K562 (cell line): ENCODE measurements around the gene VWA7. TPM values are rescaled to one million over a fixed set of nuclear protein-coding genes. Genes with fewer than 3 reads are reported as not detected.

Experiments
- ATAC-seq: fragments of 200-7000 bp; cut with Tn5 transposase; 3 replicates; pipeline ENCODE4 v1.9.1; 2020; ENCODE audit warnings: moderate library complexity
- BruUV-seq: library from RNA; stranded (reverse); fragments of 400-500 nt; replicated peaks from 2 replicates; lab custom pipeline; 2021; lab: Mats Ljungman, UMichigan
- CTCF ChIA-PET: fragments of 300-600 bp; formaldehyde crosslinking; extraction: SDS; loops from one replicate; lab custom pipeline; 2021; ENCODE audit warnings: low intra/inter-chr PET ratio; lab: Yijun Ruan, JAX
- POLR2A ChIA-PET: fragments of 300-600, 350-650 bp; sonication (Branson Sonifier 250); formaldehyde crosslinking; extraction: SDS; loops from one replicate; lab custom pipeline; 2021; ENCODE audit warnings: antibody characterized with exemption, inconsistent platforms; lab: Yijun Ruan, JAX
- DNase-seq, 4 experiments: peaks; one replicate each; pipeline versions ENCODE4 v3.0.0 to v3.0.0-alpha.2; 2011 to 2018; ENCODE audit warnings: low spot score in 3 of 4, mixed read lengths in 3 of 4; ENCODE audit errors: extremely low read depth in 1 of 4
- FAIRE-seq: peaks from 2 replicates; lab custom pipeline; 2011; peaks lifted over from hg19 to GRCh38; lab: Jason Lieb, UNC
- H2AFZ ChIP-seq: 2 replicates; pipeline ENCODE4 v1.6.0; 2011; ENCODE audit warnings: low read depth, low read length, control low read depth, inconsistent platforms
- H3K27ac ChIP-seq: fragments of 200-600 bp; 3 replicates; pipeline ENCODE4 v1.8.0; 2011; ENCODE audit warnings: low read depth, mild to moderate bottlenecking, control low read depth, inconsistent platforms, low read length, moderate library complexity, mixed read lengths; ENCODE audit errors: extremely low read depth
- H3K27me3 ChIP-seq, 2 experiments: fragments of 300-600 bp in 1 of 2; 2 replicates in 1 of 2; 3 replicates in 1 of 2; pipeline versions ENCODE4 v1.6.0 to v1.8.0; 2011; ENCODE audit warnings: inconsistent platforms in 2 of 2, low read length in 2 of 2, mild to moderate bottlenecking in 1 of 2, mixed read lengths in 1 of 2, moderate library complexity in 1 of 2; ENCODE audit not compliant: control insufficient read depth in 2 of 2, insufficient read depth in 2 of 2
- H3K36me3 ChIP-seq: fragments of 300-600 bp; 3 replicates; pipeline ENCODE4 v1.8.0; 2011; ENCODE audit warnings: mild to moderate bottlenecking, low read length, inconsistent platforms; ENCODE audit not compliant: control insufficient read depth, insufficient read depth
- H3K4me1 ChIP-seq, 2 experiments: fragments of 200-600 bp in 1 of 2; replicated peaks in 1 of 2; 2 replicates in 1 of 2; 3 replicates in 1 of 2; pipeline versions ENCODE4 v1.5.1 to v1.8.0; 2011; ENCODE audit warnings: inconsistent platforms in 2 of 2, low read length in 2 of 2, mild to moderate bottlenecking in 1 of 2, mixed read lengths in 1 of 2, moderate library complexity in 1 of 2; ENCODE audit not compliant: control insufficient read depth in 2 of 2, insufficient read depth in 2 of 2
- H3K4me2 ChIP-seq: 2 replicates; pipeline ENCODE4 v1.6.1; 2011; ENCODE audit warnings: low read length, control low read depth, inconsistent platforms, mixed read lengths; ENCODE audit not compliant: insufficient read depth
- H3K4me3 ChIP-seq: fragments of 200-600 bp; sonication (generic), shearing (Covaris generic); 2 replicates; pipeline ENCODE4 v1.5.1; 2016; ENCODE audit warnings: control low read depth, inconsistent platforms
- H3K79me2 ChIP-seq: fragments of 200-600 bp; 3 replicates; pipeline ENCODE4 v1.8.0; 2011; ENCODE audit warnings: low read length, inconsistent platforms; ENCODE audit not compliant: control insufficient read depth, insufficient read depth
- H3K9ac ChIP-seq, 2 experiments: 2 replicates each; pipeline versions ENCODE4 v1.6.0 to v1.6.1; 2011; ENCODE audit warnings: low read depth in 2 of 2, low read length in 2 of 2, control low read depth in 1 of 2, inconsistent platforms in 1 of 2, mild to moderate bottlenecking in 1 of 2, mixed read lengths in 1 of 2; ENCODE audit not compliant: insufficient read depth in 1 of 2
- H3K9me1 ChIP-seq: one replicate; pipeline ENCODE4 v1.6.0; 2011; ENCODE audit warnings: inconsistent platforms, mild to moderate bottlenecking, low read length, moderate library complexity; ENCODE audit not compliant: control insufficient read depth, insufficient read depth
- H3K9me3 ChIP-seq: replicated peaks from 2 replicates; pipeline ENCODE4 v1.5.1; 2011; ENCODE audit warnings: low read depth, low read length, inconsistent platforms; ENCODE audit not compliant: control insufficient read depth, insufficient read depth
- H4K20me1 ChIP-seq: replicated peaks from 2 replicates; pipeline ENCODE4 v1.6.1; 2011; ENCODE audit warnings: low read length, inconsistent platforms, mixed read lengths; ENCODE audit not compliant: control insufficient read depth, insufficient read depth
- KAT8 ChIP-seq: fragments of 450-650 bp; IDR thresholded peaks from 2 replicates; pipeline ENCODE4 v1.6.1; 2016; ENCODE audit warnings: low read depth, mild to moderate bottlenecking
- MAZ ChIP-seq, 2 experiments: fragments of 450-650 bp in 1 of 2; sonication (generic) in 1 of 2; formaldehyde crosslinking; IDR thresholded peaks in 1 of 2; conservative IDR thresholded peaks in 1 of 2; 2 replicates each; pipeline versions ENCODE4 v1.4.0 to v1.5.0; 2020; ENCODE audit warnings: mild to moderate bottlenecking in 1 of 2, missing genetic modification reagents in 1 of 2
- MCM5 ChIP-seq: fragments of 450-650 bp; IDR thresholded peaks from 2 replicates; pipeline ENCODE4 v1.6.1; 2016; ENCODE audit warnings: low read depth
- MIER1 ChIP-seq: fragments of 450-650 bp; IDR thresholded peaks from 2 replicates; pipeline ENCODE4 v1.6.1; 2016; ENCODE audit warnings: antibody characterized with exemption, mild to moderate bottlenecking, low read depth
- MYNN ChIP-seq, 2 experiments: sonication (generic); formaldehyde crosslinking in 1 of 2; IDR thresholded peaks; 2 replicates each; pipeline versions ENCODE4 v1.5.0 to v1.6.1; 2016 to 2020; ENCODE audit warnings: antibody characterized with exemption in 1 of 2, missing genetic modification reagents in 1 of 2
- OTX1 ChIP-seq: fragments of 450-650 bp; formaldehyde crosslinking; IDR thresholded peaks from 2 replicates; pipeline ENCODE4 v1.4.0; 2022; ENCODE audit warnings: mild to moderate bottlenecking
- RB1 ChIP-seq: fragments of 450-650 bp; IDR thresholded peaks from 2 replicates; pipeline ENCODE4 v1.6.1; 2017; ENCODE audit warnings: low read depth, mild to moderate bottlenecking
- RUNX1 ChIP-seq: sonication (generic); IDR thresholded peaks from 2 replicates; pipeline ENCODE4 v1.6.1; 2016; ENCODE audit warnings: antibody characterized with exemption, low read depth
- SMARCC2 ChIP-seq: fragments of 450-650 bp; IDR thresholded peaks from 2 replicates; pipeline ENCODE4 v1.6.1; 2017; ENCODE audit warnings: antibody characterized with exemption, moderate library complexity, mild to moderate bottlenecking, low read depth
- TCF7 ChIP-seq: sonication (generic); IDR thresholded peaks from 2 replicates; pipeline ENCODE4 v1.6.1; 2016; ENCODE audit warnings: antibody characterized with exemption, borderline replicate concordance
- TEAD4 ChIP-seq, 2 experiments: sonication (generic) in 1 of 2; formaldehyde crosslinking in 1 of 2; IDR thresholded peaks; 2 replicates each; pipeline versions ENCODE4 v1.6.1 to v1.8.0; 2012 to 2022; ENCODE audit warnings: borderline replicate concordance in 1 of 2, inconsistent platforms in 1 of 2, low read length in 1 of 2, mild to moderate bottlenecking in 1 of 2, missing genetic modification reagents in 1 of 2
- XRCC4 ChIP-seq: IDR thresholded peaks from one replicate; pipeline ENCODE4 v1.6.1; 2011; ENCODE audit not compliant: insufficient read depth, insufficient read length; ENCODE audit errors: extremely low read depth
- ZFX ChIP-seq: sonication (generic); formaldehyde crosslinking; IDR thresholded peaks from 2 replicates; pipeline ENCODE4 v1.8.0; 2022; ENCODE audit warnings: mild to moderate bottlenecking, missing genetic modification reagents, moderate library complexity
- ZNF217 ChIP-seq: sonication (generic); formaldehyde crosslinking; IDR thresholded peaks from 2 replicates; pipeline ENCODE4 v1.8.0; 2022; ENCODE audit warnings: mild to moderate bottlenecking, missing genetic modification reagents
- ZNF263 ChIP-seq: sonication (generic); formaldehyde crosslinking; IDR thresholded peaks from 2 replicates; pipeline ENCODE4 v1.8.0; 2022; ENCODE audit warnings: mild to moderate bottlenecking, missing genetic modification reagents, borderline replicate concordance
- ZNF3 ChIP-seq: fragments of 250-450 bp; sonication (Bioruptor Pico); IDR thresholded peaks from 2 replicates; pipeline ENCODE4 v1.5.0; 2021; ENCODE audit warnings: mild to moderate bottlenecking, moderate library complexity
- ZNF584 ChIP-seq: fragments of 200-800 bp; sonication (Bioruptor generic); IDR thresholded peaks from 2 replicates; pipeline ENCODE4 v1.6.1; 2016; ENCODE audit warnings: low read depth, mild to moderate bottlenecking, missing genetic modification characterization, missing compliant biosample characterization
- ZNF780A ChIP-seq: fragments of 250-450 bp; sonication (Bioruptor Pico); IDR thresholded peaks from 2 replicates; pipeline ENCODE4 v1.5.0; 2021; ENCODE audit warnings: mild to moderate bottlenecking
- WGBS: fragments of 100-300 bp; shearing (Covaris generic); methylation state at CpG from one replicate; pipeline ENCODE4 v1.1.6; 2016; ENCODE audit warnings: low coverage, mixed read lengths; ENCODE audit not compliant: insufficient coverage; ENCODE audit errors: missing lambda C conversion rate; 5-methylcytosine and 5-hydroxymethylcytosine counted together
- in situ Hi-C: fragments of 300-500 bp; cut with MboI; formaldehyde crosslinking; loops from 4 replicates; pipeline ENCODE4 v1.15.0; 2018; ENCODE audit warnings: inconsistent platforms, mixed read lengths
- intact Hi-C: fragments of 100-400 bp; cut with micrococcal nuclease; formaldehyde crosslinking; loops from 2 replicates; pipeline ENCODE4 v1.14.2; 2022
- polyA plus RNA-seq, 8 experiments: library from polyadenylated mRNA; depleted of rRNA in 4 of 8; stranded (reverse) in 5 of 8; unstranded in 3 of 8; fragments of >200 nt; fragmentation: Nextera tagmentation in 2 of 8; fragmentation: Illumina TruSeq in 1 of 8; extraction: Ambion mirVana in 2 of 8; extraction: Trizol in 1 of 8; gene quantifications; 2 replicates each; pipeline versions ENCODE4 v1.2.1 to v1.2.3, GENCODE V29; 2011 to 2014; ENCODE audit warnings: inconsistent platforms in 1 of 8, missing spikeins in 1 of 8
- total RNA-seq, 7 experiments: library from RNA; depleted of rRNA in 6 of 7; stranded (reverse); fragments of >200 nt in 6 of 7; fragmentation: Illumina TruSeq in 2 of 7; extraction: Trizol in 2 of 7; gene quantifications; 2 replicates each; pipeline versions ENCODE4 v1.2.1 to v1.2.3, GENCODE V29; 2011 to 2021; ENCODE audit warnings: low replicate concordance in 1 of 7
- TF ChIP-seq, protein P1 (sequence below): IDR thresholded peaks from 2 replicates; pipeline ENCODE4 v1.6.1; 2016; ENCODE audit warnings: missing genetic modification characterization, missing compliant biosample characterization
- TF ChIP-seq, protein P2 (sequence below): sonication (generic); formaldehyde crosslinking; IDR thresholded peaks from 2 replicates; pipeline ENCODE4 v1.8.0; 2022; ENCODE audit warnings: missing genetic modification reagents, mild to moderate bottlenecking, moderate library complexity, borderline replicate concordance

Gene VWA7
- total and polyA plus RNA-seq, 9 of the 15 experiments (the other 6 are each of a cell fraction or from before 2014, with no cell fraction given) = 0.18 to 2.9 (median 0.95) TPM

- in situ Hi-C loops = no loop called here
- TF ChIP-seq ZNF780A (CRISPR knock-in tag) = no peak
- no peak for TF ChIP-seq KAT8
- TF ChIP-seq, protein P1, sequence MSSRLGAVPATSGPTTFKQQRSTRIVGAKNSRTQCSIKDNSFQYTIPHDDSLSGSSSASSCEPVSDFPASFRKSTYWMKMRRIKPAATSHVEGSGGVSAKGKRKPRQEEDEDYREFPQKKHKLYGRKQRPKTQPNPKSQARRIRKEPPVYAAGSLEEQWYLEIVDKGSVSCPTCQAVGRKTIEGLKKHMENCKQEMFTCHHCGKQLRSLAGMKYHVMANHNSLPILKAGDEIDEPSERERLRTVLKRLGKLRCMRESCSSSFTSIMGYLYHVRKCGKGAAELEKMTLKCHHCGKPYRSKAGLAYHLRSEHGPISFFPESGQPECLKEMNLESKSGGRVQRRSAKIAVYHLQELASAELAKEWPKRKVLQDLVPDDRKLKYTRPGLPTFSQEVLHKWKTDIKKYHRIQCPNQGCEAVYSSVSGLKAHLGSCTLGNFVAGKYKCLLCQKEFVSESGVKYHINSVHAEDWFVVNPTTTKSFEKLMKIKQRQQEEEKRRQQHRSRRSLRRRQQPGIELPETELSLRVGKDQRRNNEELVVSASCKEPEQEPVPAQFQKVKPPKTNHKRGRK (tag) = no peak
- no peak; the same call in 1 of the 2 replicates for TF ChIP-seq MIER1
- TF ChIP-seq RUNX1 = peak; percentile 76
- TF ChIP-seq MYNN (IDR thresholded peaks at IDR 0.05) = peak; percentile 92
- TF ChIP-seq MYNN (CRISPR knock-in tag; IDR thresholded peaks at IDR 0.05) = no peak
- TF ChIP-seq SMARCC2 = no peak; the same call in 1 of the 2 replicates
- TF ChIP-seq TEAD4 (IDR thresholded peaks at IDR 0.05; ENCODE audit: low read length) = peak; percentile 38
- no peak for TF ChIP-seq TEAD4 (CRISPR knock-in tag; IDR thresholded peaks at IDR 0.05; ENCODE audit: borderline replicate concordance)
- TF ChIP-seq RB1 = peak; percentile 100
- peak; percentile 95 to 99 for TF ChIP-seq MAZ (CRISPR knock-in tag; conservative IDR thresholded peaks at IDR 0.05 in 1 of 2, IDR thresholded peaks at IDR 0.05 in 1 of 2)
- no peak for TF ChIP-seq MCM5
- TF ChIP-seq ZNF217 (CRISPR knock-in tag) = no peak
- TF ChIP-seq ZNF584 = peak; percentile 76; the same call in 1 of the 2 replicates
- TF ChIP-seq ZNF263 (CRISPR knock-in tag) = peak; percentile 63; the same call in 1 of the 2 replicates
- no peak for TF ChIP-seq OTX1 (CRISPR knock-in tag)
- TF ChIP-seq, protein P2, sequence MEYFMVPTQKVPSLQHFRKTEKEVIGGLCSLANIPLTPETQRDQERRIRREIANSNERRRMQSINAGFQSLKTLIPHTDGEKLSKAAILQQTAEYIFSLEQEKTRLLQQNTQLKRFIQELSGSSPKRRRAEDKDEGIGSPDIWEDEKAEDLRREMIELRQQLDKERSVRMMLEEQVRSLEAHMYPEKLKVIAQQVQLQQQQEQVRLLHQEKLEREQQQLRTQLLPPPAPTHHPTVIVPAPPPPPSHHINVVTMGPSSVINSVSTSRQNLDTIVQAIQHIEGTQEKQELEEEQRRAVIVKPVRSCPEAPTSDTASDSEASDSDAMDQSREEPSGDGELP (CRISPR knock-in tag) = peak; percentile 92
- TF ChIP-seq ZNF3 = no peak
- TF ChIP-seq ZFX (CRISPR knock-in tag) = peak; percentile 66
- TF ChIP-seq TCF7 = peak; percentile 61
- TF ChIP-seq XRCC4 = no peak
Observed at GRCh38 chr6:31795616-31796298, 18.6 kb upstream of the VWA7 start, which contains the start of gene VARS1. TSS of gene VARS1 (minus strand) at chr6:31795752. CDS start at chr6:31795217, 535 bp downstream.

More at GRCh38 chr6:31795616-31796298, 18.6 kb upstream of the VWA7 start, which contains the start of gene VARS1:
- Histone ChIP-seq H3K27me3 (no peaks in the 10 kb centered on the region), H3K27ac (peak within 1 kb of the TSS; percentile 97), H4K20me1 (0 out of 2 replicates have a peak, but pooled peaks cover 3% of the 10 kb centered on the region), H3K9me1 (no peaks in the 10 kb centered on the region), H2AFZ (peak within 1 kb of the TSS; percentile 93), H3K9ac (peak within 1 kb of the TSS; percentile 93 to 99), H3K4me1 (peaks cover 17 to 44% of the 10 kb centered on the region in 2 experiments), H3K36me3 (peaks cover 64% of the 10 kb centered on the region), H3K4me3 (peak within 1 kb of the TSS; percentile 61), H3K9me3 (no peaks in the 10 kb centered on the region), H3K4me2 (peak within 1 kb of the TSS; percentile 98), H3K79me2 (peaks cover 52% of the 10 kb centered on the region)
- intact Hi-C loops = loop anchor here (1.0 to 2.0 kb wide), 8 partner anchors 19 to 106 kb away; partner anchors contain the start of genes DDAH2, HSPA1A, HSPA1B and HSPA1L
- POLR2A ChIA-PET = interaction anchor here (0.6 to 4.3 kb wide), 39 partner anchors 8 to 429 kb away, joined by 3 to 58 read pairs (median 4); partner anchors contain the start of genes BAG6, GPANK1, HSPA1A and HSPA1B
- BruUV-seq = no TSS peak
- under 1% methylated on average over 74 of the region's 75 CpGs for WGBS
- peak; percentile 92 for ATAC-seq
- DNase-seq = peak; percentile 99 to 100 (median 100)
- FAIRE-seq = peak; percentile 89
- CTCF ChIA-PET = interaction anchor here (0.6 to 2.9 kb wide), 4 partner anchors 35 to 250 kb away, joined by 3 to 24 read pairs (median 4); no protein-coding TSS in a partner anchor
